ENCODE results near the gene CIT.

DNA sequence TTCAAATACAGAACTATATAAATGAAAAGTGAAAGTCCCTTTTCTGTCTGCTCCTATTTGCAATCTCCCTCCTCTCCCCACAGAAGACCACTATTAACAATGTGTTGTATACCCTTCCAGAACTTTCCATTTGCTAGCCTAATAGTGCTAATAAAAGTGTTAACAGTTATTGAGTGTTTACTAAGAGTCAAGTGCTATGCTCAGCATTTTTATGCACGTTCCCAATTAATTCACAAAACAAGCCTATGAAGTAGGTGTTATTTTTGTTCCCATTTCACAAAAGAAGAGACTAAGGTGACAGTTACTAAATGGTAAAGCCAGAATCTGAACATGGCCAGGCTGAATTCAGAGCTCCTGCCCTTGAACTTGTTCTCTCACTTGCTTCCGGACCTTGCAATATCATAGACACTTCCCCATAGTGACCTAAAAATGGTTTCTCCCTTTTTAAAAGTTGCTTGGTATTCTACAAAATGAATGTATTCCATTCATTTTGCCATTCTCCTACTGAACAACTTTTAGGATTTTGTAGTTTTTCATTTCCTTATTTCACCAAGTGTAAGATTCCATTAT lies 210.8 kb downstream of the CIT start:
- no peak for TF ChIP-seq CTCF (IDR thresholded peaks at IDR 0.05)
- TF ChIP-seq POLR2A (IDR thresholded peaks at IDR 0.05) = no peak

All from body of pancreas (tissue), 4 donors.